M059J (cell line): ENCODE data around the gene ABCA13. TPM values are rescaled to one million over a fixed set of nuclear protein-coding genes. Genes with fewer than 3 reads are reported as not detected.

ENCODE experiments used
- DNase-seq: peaks from one replicate; pipeline ENCODE4 v3.0.0-alpha.2; 2012; ENCODE audit warnings: low read depth
- total RNA-seq: library from RNA; depleted of rRNA; stranded (reverse); fragments of >200 nt; shearing (Covaris generic); gene quantifications from 2 replicates; pipeline ENCODE4 v1.2.3, GENCODE V29; 2014

The ABCA13 gene
- total RNA-seq, 1 experiment from 2014 or later, result 0.07 TPM

DNA sequence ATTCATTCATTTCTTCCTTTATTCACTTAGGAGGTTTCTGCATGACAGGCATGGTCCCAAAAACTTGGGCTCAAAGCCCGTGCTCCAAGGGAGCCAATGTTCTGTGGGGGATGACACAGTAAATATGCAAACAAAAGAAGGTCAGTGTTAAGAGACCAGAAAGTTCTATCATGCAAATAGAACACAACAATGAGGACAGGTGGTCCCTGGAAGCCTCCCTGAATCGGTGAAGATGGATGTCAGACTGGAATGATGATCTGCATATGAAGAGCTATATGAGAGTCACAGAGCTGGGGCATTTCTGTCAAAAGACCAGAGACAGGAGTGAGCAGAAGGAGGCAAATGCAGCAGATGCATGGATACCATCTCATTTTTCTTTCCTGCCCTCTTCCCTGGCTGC lies 129.0 kb downstream of the ABCA13 start:
- DNase-seq, result no peak

DNA sequence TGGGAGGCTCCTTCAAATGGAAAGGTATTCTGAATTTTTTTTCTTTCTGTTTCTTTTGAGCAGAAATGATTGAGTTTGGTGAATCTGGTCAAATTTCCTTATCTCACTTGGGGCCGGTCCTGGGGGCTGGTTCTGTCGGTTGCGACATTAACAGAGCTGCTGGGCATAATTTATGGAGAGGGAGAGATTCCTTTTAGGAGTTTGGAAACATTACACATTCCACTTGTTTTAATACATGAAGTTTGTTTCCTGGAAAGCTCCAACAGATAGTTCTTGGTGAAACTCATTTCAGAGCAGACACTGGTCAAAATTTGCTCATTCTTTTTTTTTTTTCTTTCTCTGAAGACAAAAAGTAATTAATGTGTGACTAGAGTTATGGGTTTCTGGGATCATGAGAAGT lies 129.9 kb downstream of the ABCA13 start:
- DNase-seq, result no peak

DNA sequence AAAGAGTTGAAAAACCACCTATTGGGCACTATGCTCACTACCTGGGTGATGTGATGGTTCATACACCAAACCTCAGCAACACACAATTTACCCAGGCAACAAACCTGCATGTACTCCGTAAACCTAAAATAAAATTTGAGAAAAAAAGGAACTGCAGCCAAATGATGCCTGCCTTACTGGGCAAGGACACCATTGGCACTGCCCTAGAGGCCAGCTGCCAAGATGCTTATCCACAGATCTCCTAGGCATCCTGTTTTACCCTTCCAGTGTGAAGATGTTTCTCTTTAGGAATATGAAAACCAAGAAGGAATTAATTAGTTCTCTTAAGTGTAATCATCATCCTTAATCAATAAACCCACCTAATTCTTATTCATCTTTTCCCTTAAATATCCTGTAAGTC lies 133.4 kb downstream of the ABCA13 start:
- no peak for DNase-seq

DNA sequence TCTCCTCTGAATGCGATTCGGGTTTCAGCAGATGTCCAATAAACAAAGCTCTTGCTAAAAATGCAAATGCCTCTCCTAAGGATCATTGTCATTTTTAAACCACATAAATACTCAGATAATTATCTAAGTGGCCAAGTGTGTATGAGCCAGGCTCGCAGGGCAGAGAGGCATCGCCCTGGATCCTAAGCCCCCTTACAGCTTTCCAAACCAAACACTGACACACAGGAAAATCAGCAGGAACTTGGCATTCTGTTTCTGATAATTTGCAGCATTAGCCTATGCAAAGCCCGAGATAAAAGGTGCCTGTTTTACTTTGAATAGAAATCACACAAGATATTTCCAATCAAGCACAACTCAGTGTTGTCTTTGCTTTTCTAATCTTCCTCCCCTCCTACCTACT lies 134.4 kb downstream of the ABCA13 start:
- no peak for DNase-seq

DNA sequence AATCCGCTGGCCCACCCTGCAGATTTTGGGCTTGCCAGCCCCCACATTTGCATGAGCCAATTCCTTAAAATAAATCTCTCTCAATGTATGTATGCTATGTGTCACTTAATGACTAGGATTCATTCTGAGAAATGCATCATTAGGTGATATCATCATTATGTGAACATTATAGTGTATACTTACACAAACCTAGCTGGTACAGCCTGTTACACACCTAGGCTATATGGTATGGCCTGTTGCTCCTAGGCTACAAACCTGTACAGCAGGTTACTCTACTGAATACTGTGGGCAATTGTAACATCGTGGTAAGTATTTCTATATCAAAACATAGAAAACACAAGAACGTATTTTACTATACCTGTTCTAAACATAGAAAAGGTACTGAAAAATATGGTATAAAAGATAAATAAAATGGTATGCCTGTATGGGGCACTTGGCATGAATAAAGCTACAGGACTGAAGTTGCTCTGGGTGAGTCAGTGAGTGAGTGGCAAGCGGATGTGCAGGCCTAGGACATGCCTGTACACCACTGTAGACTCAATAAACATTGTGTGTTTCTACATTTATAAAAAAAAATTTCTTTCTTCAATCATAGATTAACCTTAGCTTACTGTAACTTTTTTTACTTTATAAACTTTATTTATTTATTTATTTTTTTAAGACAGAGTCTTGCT lies 135.9 kb downstream of the ABCA13 start:
- peak; percentile 11 for DNase-seq

DNA sequence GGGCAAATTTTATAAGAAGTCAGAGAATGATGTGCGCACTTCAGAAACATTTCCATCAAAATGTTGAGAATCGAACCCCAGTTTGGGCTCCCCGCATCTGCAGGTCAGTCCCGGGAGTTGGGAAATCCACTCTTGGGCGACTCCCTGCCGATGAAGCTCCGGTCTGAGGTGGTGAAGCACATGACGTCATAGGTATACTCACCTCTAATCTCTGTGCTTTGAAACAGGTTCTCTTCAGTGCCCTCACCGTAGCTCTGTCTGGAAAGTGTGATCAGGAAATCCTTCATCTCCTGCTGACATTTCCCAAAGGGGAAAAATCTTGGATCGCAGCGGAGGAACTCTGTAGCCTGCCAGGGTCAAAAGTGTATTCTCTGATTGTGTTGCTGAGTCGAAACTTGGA lies 138.5 kb downstream of the ABCA13 start:
- DNase-seq, result no peak

DNA sequence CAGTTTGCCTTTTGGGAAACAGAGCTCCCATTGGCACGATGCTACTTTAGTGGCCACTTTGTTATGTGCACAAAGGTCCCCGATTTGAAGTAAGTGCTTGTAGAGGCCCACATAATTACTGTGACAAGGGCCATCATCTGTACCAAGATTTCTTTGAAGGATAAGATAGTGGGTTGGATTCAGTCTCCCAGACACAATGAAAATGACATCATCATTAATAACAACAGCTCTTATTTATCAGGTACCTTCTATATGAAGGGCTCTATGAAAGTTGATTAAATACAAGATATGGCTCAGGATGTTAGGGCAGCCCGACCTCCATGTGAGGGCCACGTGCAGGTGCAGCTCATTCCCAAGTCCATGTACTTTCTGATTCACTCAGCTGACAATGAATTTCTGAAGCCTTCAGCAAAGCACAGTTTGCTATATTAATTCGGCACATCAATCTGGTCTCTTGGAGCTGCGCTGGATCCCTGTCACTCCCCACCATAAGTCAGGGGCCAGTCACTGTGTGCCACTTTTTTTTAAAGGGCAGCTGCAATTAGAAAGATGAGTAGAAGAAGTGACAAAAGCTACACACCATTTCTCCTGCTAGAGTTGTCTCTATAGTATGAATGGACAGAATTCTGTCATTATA lies 140.3 kb downstream of the ABCA13 start:
- no peak for DNase-seq

DNA sequence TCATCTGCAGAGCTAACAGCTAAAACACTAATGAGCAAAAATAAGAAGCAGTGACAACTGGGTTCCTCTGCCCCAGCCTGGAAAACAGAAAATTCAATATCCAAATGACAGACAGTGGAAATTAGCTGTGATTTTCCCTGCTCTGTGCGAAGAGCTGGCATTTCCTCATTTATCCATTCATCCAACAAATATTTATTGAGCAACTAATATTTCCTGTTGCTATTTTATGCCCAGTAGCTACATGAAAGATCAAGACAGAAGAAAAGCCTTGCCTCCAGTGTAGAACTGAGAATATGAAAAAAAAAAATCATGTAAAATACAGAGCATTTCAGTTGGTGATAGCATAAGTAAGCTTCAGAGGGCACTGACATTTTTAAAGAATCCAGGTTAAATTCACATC lies 140.9 kb downstream of the ABCA13 start:
- no peak for DNase-seq

DNA sequence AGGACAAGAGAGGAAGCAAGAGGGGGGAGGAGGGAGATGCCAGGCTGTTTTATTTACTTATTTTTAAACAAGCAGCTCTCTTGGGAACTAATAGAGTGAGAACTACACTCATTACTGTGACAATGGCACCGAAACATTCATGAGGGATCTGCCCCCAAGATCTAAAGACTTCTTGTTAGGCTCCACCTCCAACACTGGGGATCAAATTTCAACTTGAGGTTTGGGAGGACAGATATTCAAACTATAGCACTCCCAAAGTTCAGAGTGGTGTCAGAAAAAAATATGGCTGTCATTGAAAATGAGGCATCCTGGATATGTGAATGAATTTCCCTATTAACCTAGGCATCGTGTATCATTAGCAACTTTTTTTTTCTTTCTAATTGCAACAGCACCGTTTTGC lies 145.5 kb downstream of the ABCA13 start:
- DNase-seq, result no peak

DNA sequence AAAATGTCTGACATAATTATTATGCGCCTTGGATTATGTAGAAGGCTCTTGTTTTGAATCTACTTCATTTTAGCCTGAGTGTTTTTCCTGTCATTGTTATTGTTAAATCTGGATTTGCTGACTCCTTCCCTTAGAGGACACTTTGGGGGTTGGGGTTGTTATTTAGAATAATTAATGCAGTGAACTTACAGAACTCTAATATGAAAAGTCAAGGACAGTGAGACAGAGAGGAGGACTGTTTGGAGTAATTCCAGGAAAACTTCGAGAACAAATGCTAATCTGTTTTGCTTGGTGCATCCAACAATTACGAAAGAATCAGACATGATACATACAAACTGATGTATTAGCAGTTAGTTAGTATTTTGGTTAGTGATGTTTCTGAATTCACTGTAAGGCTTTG lies 146.1 kb downstream of the ABCA13 start:
- DNase-seq, result no peak

DNA sequence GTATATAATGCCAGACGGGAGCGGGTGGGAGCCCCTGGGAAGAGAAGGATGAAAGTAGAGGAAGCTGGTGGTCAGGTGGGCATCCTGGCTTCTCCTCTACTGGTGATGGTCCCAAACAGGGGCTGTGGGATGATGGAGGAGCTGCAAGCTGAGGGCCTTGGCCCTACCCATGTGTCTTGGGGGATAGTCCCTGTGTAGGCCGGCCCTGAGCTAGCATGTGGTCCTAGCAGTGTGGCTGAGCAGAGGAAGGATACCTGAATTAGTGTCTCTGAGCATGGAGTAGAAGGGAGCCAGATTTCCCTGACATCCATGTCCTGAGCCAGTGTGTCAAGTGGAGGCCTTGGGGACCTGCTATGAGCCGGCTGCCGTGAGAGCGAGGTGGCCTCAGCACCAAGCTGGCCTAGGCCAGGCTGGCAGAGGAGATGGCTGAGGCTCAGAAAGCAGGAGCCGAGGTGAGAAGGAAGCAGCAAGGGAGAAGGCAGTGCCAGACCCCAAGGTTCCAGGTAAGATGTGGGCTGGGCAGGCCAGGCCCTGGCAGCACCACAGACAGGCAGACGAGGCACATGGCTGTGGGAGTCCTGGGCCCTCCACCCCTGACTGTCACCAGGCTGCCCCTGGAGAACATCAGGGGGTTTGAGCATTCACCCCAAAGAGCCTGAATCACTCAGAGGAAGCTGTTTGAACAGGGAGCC lies 150.2 kb downstream of the ABCA13 start:
- no peak for DNase-seq

DNA sequence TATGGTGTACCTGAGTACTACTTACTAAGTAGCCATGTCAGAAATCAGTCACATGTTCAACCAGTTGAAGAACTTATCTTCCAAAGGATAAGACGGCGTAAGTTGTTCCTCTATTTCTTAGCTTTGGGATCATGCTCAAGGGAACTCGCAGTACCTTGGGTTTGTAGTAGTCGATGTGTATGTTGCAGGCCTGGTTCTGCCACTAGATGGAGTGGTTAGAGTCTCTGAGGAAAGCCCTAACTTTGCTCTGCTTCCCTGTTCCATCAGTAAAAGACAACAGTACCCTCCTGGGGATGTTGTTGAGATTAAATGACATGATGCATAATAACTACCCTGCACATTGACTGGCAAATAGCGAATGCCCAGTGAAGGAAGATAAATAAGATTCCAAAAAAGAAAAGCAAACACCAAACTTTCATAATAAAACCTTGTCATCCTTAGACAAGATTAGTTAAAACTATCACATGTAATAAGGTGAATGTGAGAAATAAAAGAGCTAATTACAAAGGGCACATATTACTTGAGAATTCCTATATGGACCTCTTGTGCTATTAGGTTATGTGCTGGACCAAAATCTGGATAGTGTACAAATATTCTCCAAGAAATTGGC lies 165.9 kb downstream of the ABCA13 start:
- DNase-seq, result peak; percentile 51

DNA sequence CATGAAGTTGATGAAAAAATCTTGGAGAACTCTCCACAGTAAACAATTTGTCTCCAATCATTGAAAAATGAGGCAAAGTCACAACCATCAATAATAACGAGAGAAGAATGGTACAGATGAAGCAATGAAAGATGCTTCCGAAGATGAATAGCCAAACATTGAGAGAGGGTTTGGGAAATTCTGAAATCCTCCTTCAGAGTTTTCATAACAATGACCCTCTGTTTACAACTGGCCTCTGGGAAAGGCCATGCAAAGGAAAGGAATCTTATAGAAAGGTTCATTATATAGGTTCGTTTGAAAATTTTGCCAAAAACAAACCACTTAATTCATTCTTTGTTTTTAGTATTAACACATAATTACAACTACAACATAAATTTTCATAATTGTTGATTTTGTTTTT lies 166.5 kb downstream of the ABCA13 start:
- no peak for DNase-seq

DNA sequence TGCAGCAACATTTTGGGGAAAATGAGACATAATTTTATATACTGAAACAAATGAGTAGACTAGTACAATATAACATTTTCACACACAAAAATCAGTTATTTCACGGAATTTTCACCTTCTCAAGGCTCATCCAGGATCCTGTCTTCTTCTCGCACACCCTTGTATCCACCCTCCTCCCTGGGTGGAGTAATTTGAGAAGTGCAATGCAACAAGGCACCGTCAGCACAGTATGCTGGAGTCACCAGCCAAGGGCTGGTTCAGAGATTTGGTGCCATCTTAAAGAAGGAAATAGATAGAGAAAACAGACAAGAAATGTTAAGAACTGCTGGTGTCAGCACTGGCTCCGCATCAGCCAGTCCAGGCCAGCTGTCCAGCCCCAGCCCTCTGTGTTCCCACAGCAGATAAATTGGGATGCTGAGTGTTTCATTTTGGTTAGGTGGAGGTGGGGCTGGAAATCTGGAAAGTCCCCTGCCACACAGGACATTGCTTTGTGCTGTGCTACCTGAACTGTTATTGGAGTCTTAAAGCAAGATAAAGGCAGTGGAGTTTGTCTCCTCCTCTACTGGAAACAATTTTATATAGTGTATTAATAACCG lies 176.1 kb downstream of the ABCA13 start:
- DNase-seq, result no peak

DNA sequence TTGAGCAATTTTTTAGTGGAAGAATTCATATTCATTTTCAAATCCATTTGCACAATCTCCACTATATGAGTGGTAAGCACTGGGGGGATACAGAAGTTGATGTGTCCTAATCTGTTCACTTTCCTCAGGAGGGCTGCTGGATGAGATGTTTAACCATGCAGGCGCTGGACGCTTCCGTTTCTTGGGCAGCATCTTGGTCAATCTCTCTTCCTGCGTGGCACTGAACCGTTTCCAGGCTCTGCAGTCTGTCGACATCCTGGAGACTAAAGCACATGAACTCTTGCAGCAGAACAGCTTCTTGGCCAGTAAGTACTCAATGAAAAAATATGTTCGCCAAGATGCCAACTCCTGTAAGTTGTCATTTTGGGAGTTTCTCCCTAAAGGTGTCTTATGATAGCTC lies 179.3 kb downstream of the ABCA13 start:
- DNase-seq, result no peak

DNA sequence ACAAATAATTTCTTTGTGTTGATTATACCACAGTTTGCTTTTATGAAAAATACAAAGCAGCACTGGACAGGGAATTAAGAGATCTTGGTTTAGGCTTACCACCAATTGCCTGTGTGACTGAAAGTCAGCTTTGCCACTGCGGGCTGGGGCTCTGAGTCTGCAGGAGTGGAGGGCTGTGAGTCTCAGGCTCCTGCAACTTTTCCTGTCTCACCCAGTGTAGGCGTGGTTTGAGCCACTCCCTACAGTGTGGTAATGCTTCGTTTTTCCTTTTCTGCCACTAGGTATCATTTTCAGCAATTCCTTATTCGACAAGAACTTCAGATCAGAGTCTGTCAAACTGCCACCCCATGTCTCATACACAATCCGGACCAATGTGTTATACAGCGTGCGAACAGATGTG lies 180.6 kb downstream of the ABCA13 start:
- DNase-seq, result no peak

DNA sequence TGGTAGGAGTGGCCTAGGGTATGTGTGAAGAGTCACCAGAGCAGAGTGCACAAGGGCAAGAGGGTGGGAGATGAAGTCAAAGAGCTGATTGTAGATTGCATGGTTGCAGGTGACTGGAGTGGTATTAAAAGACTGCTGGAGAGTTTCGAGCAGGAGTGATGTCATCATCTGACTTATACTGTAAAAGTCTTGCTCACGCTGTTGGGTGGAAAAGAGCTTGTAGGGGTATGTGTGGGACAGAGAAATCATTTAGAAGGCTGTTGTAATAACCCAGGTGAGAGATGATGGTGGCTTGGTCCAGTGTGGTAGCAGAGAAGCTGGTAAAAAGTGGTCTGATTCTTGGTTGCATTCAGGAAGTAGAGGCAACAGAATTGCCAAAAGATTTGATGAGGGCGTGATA lies 184.1 kb downstream of the ABCA13 start:
- no peak for DNase-seq

DNA sequence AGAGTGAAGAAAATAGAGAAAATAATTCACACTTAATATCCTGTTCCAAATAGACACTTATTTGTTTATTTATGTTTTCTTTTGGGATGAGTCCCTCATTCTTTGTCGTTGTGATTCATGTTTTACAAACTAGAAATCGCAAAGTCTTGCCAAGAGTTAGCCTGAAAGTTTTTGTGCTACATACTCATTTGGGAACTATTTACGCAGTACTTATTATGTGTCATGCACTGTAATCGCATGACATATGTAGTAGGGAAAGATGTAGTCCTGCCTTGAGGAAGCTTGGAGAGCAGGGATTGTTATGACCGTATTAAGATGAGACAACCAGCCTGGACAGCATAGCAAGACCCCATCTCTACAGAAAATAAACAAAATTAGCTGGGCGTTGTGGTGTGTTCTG lies 189.3 kb downstream of the ABCA13 start:
- peak; percentile 38 for DNase-seq

DNA sequence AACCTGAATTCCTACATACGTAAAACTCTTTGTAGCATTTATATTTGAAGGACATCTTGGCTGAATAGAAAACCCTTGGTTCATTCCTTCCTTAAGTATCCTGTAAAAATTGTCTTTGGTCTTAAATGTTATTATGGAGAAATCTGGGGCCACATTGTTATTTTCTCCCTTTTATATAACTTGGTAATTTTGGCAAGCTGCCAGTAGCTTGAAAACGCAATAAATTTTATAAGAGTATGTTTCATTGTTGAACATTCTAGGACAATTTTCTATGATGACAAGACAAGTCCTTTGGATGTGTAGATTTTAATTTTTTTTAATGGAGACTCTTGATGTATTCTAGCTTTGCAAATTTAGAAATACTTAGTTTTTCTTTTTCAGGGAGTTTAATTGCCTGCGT lies 191.9 kb downstream of the ABCA13 start:
- no peak for DNase-seq

DNA sequence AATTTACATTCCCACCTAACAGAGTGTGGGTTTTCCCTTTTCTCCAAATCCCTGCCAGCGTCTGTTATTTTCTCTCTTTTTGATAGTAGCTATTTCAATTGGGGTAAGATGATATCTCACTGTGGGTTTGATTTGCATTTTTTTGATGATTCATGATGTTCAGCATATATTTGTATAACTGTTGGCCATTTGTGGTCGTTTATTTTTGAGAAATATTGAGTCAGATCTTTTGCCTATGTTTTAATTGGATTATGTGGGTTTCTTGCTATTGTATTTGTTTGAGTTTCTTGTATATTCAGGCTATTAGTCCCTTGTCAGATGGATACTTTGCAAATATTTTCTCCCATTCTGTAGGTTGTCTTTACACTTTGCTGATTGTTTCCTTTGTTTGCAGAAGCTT lies 193.8 kb downstream of the ABCA13 start:
- DNase-seq, result peak; percentile 56

DNA sequence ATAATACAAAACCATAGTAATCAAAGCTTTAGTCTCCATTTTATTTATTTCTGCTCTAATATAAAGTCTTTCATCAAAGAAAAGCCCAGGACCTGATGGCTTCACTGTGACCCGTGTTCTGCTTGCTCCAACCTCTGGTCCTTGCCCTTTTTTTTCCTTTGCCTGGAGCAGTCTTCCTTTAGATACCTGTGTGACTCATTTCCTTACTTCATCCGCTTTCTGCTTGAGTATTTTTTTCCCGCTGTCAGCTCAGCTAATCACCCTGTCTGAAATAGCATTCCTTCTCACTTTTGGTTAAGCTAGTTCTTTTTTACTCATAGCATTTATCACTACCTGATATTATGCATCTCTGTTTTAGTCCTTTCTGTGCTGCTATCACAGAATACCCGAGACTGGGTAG lies 194.8 kb downstream of the ABCA13 start:
- DNase-seq, result peak; percentile 57

DNA sequence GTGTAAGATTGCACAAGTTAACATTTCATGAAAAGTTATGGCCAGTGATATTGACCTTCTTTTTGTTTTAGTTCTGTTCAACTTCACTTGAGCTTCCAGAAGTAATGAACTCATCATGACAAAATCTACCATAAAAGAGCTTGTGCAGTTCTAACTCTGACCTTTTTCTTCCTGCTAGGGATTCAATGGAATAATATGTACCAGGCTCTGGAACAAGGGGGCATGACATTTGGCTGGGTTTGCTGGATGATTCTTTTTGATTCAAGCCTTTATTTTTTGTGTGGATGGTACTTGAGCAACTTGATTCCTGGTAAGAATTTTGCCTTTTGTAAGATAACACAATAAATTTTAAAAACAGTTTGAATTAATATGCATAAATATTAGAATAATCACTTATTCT lies 205.0 kb downstream of the ABCA13 start:
- no peak for DNase-seq

DNA sequence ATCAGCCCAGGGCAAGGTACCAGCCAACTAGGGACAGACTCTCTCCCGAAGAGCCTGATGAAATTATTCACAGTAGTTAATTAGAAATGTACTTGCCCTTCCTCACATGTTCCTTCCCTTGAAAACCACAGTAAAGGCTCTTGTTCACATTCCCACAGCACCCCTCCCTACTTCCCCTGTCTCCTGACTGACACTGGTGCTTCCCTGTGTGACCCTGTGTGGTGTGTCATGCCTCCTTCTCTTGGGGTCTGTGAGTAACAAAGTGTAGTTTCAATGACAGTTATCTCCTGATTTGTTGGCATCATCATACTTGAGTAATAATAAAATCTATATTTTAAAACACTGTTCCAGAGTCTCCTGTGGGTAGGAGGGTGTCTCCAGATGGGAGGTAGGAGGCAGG lies 209.7 kb downstream of the ABCA13 start:
- no peak for DNase-seq
